B cell (primary cell): ENCODE measurements around the gene GPRC5B.

Experiments
- EZH2 ChIP-seq: IDR thresholded peaks from 2 replicates; pipeline ENCODE4 v1.6.1; 2012; ENCODE audit warnings: borderline replicate concordance, low read depth, mild to moderate bottlenecking, moderate library complexity, low read length; ENCODE audit not compliant: insufficient read depth, poor library complexity, severe bottlenecking
- TF ChIP-seq, protein P1 (sequence below): fragments of 200-600 bp; IDR thresholded peaks from one replicate; pipeline ENCODE4 v1.8.0; 2022; ENCODE audit warnings: antibody characterized with exemption, mild to moderate bottlenecking

DNA sequence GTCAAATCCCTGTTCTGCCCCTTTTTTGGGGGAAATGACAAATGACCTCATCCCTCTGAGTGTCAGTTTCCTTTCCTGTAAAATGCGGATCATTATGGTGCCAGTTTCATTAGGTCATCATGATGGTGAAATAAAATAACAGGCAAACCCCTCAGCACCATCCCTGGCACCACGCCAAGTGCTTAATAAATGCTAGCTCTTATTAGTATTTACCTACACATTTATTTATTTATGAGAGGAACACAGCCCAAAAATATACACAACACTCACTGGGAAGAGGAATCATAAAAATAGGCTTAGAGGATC lies 28.6 kb upstream of the GPRC5B start:
- TF ChIP-seq, protein P1, sequence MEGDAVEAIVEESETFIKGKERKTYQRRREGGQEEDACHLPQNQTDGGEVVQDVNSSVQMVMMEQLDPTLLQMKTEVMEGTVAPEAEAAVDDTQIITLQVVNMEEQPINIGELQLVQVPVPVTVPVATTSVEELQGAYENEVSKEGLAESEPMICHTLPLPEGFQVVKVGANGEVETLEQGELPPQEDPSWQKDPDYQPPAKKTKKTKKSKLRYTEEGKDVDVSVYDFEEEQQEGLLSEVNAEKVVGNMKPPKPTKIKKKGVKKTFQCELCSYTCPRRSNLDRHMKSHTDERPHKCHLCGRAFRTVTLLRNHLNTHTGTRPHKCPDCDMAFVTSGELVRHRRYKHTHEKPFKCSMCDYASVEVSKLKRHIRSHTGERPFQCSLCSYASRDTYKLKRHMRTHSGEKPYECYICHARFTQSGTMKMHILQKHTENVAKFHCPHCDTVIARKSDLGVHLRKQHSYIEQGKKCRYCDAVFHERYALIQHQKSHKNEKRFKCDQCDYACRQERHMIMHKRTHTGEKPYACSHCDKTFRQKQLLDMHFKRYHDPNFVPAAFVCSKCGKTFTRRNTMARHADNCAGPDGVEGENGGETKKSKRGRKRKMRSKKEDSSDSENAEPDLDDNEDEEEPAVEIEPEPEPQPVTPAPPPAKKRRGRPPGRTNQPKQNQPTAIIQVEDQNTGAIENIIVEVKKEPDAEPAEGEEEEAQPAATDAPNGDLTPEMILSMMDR, result no peak
- no peak for TF ChIP-seq EZH2
